Nephron (organoid): ENCODE measurements around the gene CCDC12.

ENCODE experiments used
- H3K27ac Mint-ChIP-seq, 3 experiments: 2 replicates each; pipeline ENCODE4 v1.8.0; 2020; ENCODE audit warnings: mixed read lengths in 3 of 3, mild to moderate bottlenecking in 2 of 3, moderate library complexity in 1 of 3
- H3K27me3 Mint-ChIP-seq: 2 replicates; pipeline ENCODE4 v1.8.0; 2021; ENCODE audit warnings: low read depth, mild to moderate bottlenecking, moderate library complexity, mixed read lengths
- H3K36me3 Mint-ChIP-seq: 2 replicates; pipeline ENCODE4 v1.8.0; 2020; ENCODE audit warnings: low read depth, mixed read lengths
- H3K4me1 Mint-ChIP-seq: 2 replicates; pipeline ENCODE4 v1.8.0; 2020; ENCODE audit warnings: mixed read lengths
- H3K4me3 Mint-ChIP-seq, 3 experiments: 2 replicates each; pipeline ENCODE4 v1.8.0; 2020; ENCODE audit warnings: mild to moderate bottlenecking in 3 of 3, mixed read lengths in 3 of 3, moderate library complexity in 2 of 3
- H3K9me3 Mint-ChIP-seq: 2 replicates; pipeline ENCODE4 v1.8.0; 2020; ENCODE audit warnings: mixed read lengths
- CTCF ChIP-seq, 3 experiments: fragments of 200-600 bp; sonication (generic); IDR thresholded peaks; one replicate each; pipeline ENCODE4 v1.5.0; 2021; ENCODE audit warnings: antibody characterized with exemption in 3 of 3; ENCODE audit not compliant: unreplicated experiment in 3 of 3

The CCDC12 gene

GRCh38 chr3:46899151-46900006, 77.2 kb downstream of the CCDC12 start:
- H3K36me3 Mint-ChIP-seq, result peaks cover 12% of the 10 kb centered on the region

GRCh38 chr3:46898321-46899150, 78.0 kb downstream of the CCDC12 start:
- no peak overlapping the region for H3K4me3 Mint-ChIP-seq
- TF ChIP-seq CTCF (IDR thresholded peaks at IDR 0.05; ENCODE audit: unreplicated experiment in 3 of 3), result no peak
- H3K27ac Mint-ChIP-seq, result no peak overlapping the region
- no peaks in the 10 kb centered on the region for H3K27me3 Mint-ChIP-seq
- peaks cover 7% of the 10 kb centered on the region for H3K4me1 Mint-ChIP-seq
- peaks cover 15% of the 10 kb centered on the region for H3K36me3 Mint-ChIP-seq
- H3K9me3 Mint-ChIP-seq, result no peaks in the 10 kb centered on the region

More at GRCh38 chr3:46899151-46900006, 77.2 kb downstream of the CCDC12 start:
- Mint-ChIP-seq H3K27me3 (no peaks in the 10 kb centered on the region), H3K27ac (no peak overlapping the region), H3K9me3 (no peaks in the 10 kb centered on the region), H3K4me1 (peaks cover 7% of the 10 kb centered on the region), H3K4me3 (no peak overlapping the region)
- no peak for TF ChIP-seq CTCF (IDR thresholded peaks at IDR 0.05; ENCODE audit: unreplicated experiment in 3 of 3)

- H3K27me3 Mint-ChIP-seq, result peaks cover 1% of the 10 kb centered on the region
- no peak for TF ChIP-seq CTCF (IDR thresholded peaks at IDR 0.05; ENCODE audit: unreplicated experiment in 3 of 3)
- no peak overlapping the region for H3K27ac Mint-ChIP-seq
- H3K36me3 Mint-ChIP-seq, result peaks cover 15% of the 10 kb centered on the region
- H3K9me3 Mint-ChIP-seq, result no peaks in the 10 kb centered on the region
- H3K4me1 Mint-ChIP-seq, result peaks cover 7% of the 10 kb centered on the region
- H3K4me3 Mint-ChIP-seq, result no peak overlapping the region
These were observed 78.7 kb downstream of the CCDC12 start for GRCh38 chr3:46897829-46898320.

GRCh38 chr3:46897031-46897430, 79.5 kb downstream of the CCDC12 start:
- Mint-ChIP-seq H3K27me3 (peaks cover 4% of the 10 kb centered on the region), H3K36me3 (peaks cover 15% of the 10 kb centered on the region), H3K27ac (no peak overlapping the region), H3K4me1 (peaks cover 11% of the 10 kb centered on the region), H3K9me3 (no peaks in the 10 kb centered on the region), H3K4me3 (no peak overlapping the region)
- TF ChIP-seq CTCF (IDR thresholded peaks at IDR 0.05; ENCODE audit: unreplicated experiment in 3 of 3), result no peak

- no peaks in the 10 kb centered on the region for H3K9me3 Mint-ChIP-seq
- peaks cover 4% of the 10 kb centered on the region for H3K27me3 Mint-ChIP-seq
- no peak overlapping the region for H3K4me3 Mint-ChIP-seq
- peaks cover 17% of the 10 kb centered on the region for H3K4me1 Mint-ChIP-seq
- peaks cover 15% of the 10 kb centered on the region for H3K36me3 Mint-ChIP-seq
- TF ChIP-seq CTCF (IDR thresholded peaks at IDR 0.05; ENCODE audit: unreplicated experiment in 3 of 3), result no peak
- H3K27ac Mint-ChIP-seq, result no peak overlapping the region
These were observed 80.2 kb downstream of the CCDC12 start for GRCh38 chr3:46896386-46896785.
